DMS 273 treated with DMSO at 0.1 percent for 48 hours (cell line): ENCODE data around the gene POLN.

Experiments
- DNase-seq: peaks from one replicate; lab custom pipeline; 2025; lab: John Stamatoyannopoulos, UW

The POLN gene

GRCh38 chr4:2262145-2262943, 20.4 kb upstream of the POLN start:
- peak; percentile 93 for DNase-seq

GRCh38 chr4:2261853-2262144, 19.9 kb upstream of the POLN start, which contains the start of gene MXD4:
TSS of gene MXD4 (minus strand) at chr4:2262109. CDS start at chr4:2261980, 129 bp downstream.
- no peak for DNase-seq

GRCh38 chr4:2261110-2261852, 19.4 kb upstream of the POLN start:
- no peak for DNase-seq

DNA sequence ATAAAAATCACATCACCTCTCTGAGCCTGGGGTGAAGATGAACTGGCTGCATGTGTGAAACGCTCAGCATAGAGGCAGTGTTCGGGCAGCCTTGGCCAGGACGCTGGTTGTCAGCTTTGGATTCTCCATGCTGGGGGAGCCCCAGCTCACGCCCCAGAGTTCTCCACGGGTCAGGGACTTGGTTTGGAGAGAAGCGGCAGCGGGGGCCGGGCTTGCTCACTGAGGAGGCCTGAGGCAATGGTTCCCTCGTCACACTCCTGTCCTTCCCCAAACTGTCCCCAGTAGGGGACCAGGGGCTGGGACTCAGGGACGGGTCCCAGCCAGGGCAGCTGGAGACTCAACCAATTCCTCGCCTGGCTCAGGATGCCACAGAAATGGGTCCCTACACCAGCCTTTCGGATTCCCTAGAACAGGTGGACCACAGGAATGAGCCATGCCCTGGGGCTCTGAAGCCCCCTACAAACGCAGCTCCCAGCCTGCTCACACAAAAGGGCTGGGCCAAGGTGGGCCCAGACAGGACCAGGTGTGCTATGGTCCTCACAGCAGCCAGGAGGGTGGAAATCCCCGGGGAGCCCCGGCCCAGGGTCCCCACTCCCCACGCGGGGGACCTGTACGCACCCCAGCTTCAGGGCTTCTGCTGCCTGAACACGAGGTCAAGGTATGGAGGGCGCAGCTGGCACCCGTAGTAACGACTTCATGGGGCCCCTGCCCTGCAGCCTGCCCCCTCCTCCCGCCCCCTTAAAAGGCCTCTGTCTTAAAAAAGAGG, 18.6 kb upstream of the POLN start:
- no peak for DNase-seq

DNA sequence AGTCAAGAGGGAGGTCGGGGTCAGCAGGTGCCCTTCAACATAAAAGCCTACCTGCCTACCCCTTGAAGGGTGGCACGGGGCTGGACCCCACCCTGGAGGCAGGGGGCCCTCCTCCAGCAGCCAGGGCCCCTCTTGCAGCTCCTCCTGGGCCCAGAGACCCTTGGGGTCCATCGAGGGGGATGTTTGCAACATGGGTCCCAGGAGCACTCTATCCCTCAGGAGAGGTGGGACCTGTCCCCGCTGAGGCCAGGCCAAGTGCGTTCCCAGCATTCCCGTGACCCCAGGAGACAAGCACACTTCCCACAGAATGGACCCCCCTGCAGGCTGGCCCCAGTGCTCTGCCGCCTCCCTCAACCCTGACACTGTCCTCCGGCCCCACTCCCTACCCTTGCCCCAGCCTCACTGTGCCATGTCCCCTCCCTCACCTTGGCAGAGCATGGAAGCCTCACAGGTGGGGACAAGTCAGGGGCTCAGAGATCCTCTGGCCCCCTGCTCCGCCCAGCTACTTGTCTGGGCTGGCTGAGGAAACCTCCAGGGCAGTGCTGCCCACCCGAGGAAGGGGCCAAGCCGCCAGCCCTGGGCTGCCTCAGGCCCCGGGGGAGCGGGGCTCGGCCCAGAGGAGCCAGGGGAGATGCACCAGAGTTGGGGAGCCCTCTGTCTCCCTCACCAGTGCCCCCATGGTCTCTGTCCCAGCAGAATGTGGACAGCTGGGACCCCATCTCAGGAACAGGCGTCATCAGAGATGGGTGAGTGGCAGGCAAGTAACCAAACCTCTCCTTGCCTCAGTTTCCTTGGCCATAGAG, 17.8 kb upstream of the POLN start:
- no peak for DNase-seq

GRCh38 chr4:2259036-2259540, 17.2 kb upstream of the POLN start:
- DNase-seq, result no peak

- DNase-seq, result no peak
Observed at GRCh38 chr4:2258091-2259035, 16.4 kb upstream of the POLN start.

DNA sequence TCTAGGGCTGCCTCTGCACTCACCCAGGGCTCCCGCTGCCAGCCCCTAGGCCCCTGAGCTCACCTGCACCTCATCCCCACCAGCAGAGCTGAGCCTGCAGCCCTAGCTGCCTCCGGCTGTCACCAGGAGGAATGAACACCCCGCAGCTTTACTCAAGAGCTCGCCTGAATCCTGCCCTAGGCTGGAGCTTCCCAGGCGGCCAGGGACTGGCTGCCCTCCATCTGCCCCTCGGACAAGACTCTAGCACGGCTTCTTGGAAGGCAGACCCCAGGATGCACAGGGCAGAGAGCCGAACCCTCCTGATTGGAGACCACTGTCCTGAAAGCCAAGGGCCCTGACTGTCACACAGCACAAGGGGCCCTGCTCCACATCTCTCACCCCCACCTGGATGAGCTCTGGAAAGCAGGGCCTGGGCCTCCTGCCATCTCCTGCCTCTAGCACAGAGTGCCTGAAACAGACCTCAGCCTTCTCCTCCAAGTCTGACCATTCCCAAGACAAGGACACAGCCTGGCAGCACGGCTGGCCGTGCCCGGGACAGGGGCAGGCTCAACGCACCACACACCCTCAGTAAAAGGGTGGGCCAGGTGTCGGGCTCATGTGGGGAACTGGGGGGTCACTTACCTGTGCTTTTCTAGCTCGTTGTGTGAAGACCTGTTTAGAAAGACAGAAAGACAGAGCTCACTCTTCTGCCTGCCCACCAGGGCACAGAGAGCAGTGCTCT, 15.6 kb upstream of the POLN start:
- DNase-seq, result no peak

DNA sequence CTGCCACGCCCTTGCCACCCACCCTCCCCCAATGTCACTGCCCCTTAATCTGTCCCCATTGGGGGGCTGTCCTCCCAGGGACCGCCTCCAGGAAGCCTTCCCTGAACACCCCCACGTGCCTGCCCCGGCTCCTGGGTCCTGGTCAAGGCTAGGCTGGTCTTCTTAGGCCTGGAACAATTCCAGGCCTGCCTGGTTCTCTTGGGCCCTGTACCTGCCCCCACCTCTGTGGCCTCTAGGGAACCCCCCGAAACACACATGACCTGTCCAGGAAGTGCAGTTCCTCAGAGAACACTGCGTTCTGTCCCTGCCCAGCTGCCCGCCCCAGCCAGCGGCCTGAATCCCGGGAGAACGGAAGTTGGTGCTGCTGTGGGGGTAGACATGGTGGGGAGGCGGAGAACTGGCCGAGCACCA, 14.9 kb upstream of the POLN start:
- no peak for DNase-seq

DNA sequence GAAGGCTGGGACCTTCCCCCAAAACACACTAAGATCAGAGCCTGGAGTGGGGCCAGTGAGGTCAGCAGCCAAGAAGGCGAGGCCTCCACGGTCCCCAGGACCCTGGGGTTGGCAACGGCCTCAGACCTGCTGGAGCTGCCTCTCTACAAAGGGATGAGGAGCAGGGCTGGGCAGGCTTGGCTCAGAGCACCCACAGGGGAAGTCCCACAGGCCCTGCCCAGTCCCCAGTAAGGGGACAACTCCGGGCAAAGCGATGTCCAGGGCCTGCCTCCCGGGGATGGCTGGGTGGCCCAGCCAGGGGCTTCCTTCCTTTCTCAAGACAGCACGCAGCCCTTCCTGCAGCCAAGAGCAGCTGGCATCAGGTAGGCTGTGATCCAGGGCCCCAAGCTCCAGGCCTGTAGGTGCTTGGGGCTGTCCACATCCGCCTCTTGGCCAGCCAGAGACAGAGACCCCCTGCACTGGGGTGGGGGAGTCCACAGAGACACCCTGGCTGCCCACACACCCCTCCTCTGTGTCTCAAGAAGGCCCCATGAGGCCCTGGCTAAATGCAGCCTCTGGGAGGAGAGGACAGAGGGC, 14.3 kb upstream of the POLN start:
- no peak for DNase-seq

DNA sequence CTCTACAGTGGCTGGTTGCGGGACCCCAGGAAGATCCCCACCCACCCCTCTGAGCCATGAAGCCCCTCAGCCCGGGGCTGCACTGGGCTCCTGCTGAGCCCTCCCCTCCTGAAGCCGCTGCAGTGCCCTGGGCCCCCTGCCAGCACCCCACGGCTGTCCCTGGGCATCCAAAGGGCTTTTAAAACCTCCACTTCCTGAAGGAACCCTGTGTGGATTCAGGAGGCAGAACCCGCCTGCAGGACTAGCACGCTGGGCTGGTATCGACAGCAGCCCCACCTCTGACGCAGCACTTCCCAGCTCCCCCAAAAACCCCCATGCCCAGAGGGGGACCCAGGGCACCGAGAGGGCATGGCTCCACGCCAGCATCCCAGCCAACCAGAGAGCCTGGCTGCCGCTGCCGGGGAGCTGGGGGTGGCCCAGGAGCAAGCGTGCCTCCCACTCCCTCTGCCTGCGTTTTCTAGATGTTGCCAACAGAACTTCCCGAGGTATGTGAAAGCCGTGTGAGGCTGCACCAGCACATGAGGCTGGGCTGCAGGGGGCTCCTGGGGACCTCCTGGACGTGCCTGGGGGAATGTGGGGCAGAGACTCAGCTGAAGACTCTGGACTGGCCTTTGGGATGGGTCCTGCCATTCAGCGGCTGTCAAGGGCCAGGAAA, 13.7 kb upstream of the POLN start:
- DNase-seq, result no peak

GRCh38 chr4:2254665-2255500, 13.0 kb upstream of the POLN start:
- DNase-seq, result no peak

GRCh38 chr4:2253160-2254084, 11.5 kb upstream of the POLN start:
- DNase-seq, result no peak

DNA sequence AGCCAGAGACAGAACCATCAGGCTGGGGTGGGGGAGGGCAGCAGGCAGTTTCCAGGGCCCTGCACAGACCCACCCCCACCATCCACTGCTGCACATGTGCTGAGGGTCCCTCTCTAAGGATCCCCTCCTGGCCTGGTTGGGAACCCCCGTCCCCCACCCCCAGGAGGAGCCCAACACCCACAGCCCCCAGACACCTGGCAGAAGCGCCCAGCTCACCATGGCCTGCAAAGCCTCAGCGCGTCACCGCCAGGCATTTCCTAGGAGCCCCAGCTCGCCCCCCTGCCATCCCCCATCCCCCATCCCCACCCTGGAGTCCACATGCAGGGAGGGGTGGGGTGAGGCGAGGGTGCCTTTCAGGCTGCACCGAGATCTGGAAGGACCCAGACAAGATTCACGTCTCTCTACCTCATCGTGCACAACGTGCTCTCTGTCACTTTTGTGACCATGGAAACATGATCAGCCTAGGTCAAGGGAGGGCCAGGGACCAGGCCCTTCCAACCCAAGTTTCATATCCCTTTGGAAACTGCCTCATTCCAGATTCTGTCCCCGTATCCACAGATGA, 10.7 kb upstream of the POLN start:
- no peak for DNase-seq

- no peak for DNase-seq
Observed at GRCh38 chr4:2251795-2252529, 10.0 kb upstream of the POLN start.
